K562 (cell line): ENCODE data around the gene EIF5. TPM values are rescaled to one million over a fixed set of nuclear protein-coding genes. Genes with fewer than 3 reads are reported as not detected.

Source experiments
- DPF2 ChIP-seq: fragments of 450-650 bp; IDR thresholded peaks from 2 replicates; pipeline ENCODE4 v1.6.1; 2016
- ELF2 ChIP-seq: fragments of 250-450 bp; sonication (Bioruptor Pico); IDR thresholded peaks from 2 replicates; pipeline ENCODE4 v1.5.0; 2021; ENCODE audit warnings: mild to moderate bottlenecking
- FOXM1 ChIP-seq, 2 experiments: fragments of 450-650 bp in 1 of 2; sonication (generic) in 1 of 2; formaldehyde crosslinking in 1 of 2; IDR thresholded peaks; 2 replicates each; pipeline versions ENCODE4 v1.6.1 to v1.9.0; 2017 to 2022; ENCODE audit warnings: low read depth in 2 of 2, mild to moderate bottlenecking in 2 of 2, missing genetic modification reagents in 1 of 2, moderate library complexity in 1 of 2
- MAFK ChIP-seq: IDR thresholded peaks from 2 replicates; pipeline ENCODE4 v1.6.1; 2011; ENCODE audit warnings: low read length, improper control_type of control experiment
- PBX2 ChIP-seq, 2 experiments: IDR thresholded peaks in 1 of 2; conservative IDR thresholded peaks in 1 of 2; 2 replicates each; pipeline ENCODE4 v1.6.1; 2016; ENCODE audit warnings: low read depth in 2 of 2, mild to moderate bottlenecking in 1 of 2, missing compliant biosample characterization in 1 of 2, missing genetic modification characterization in 1 of 2, moderate library complexity in 1 of 2
- RAD21 ChIP-seq, 2 experiments: fragments of 250-450 bp in 1 of 2; fragments of 450-650 bp in 1 of 2; sonication (Bioruptor Pico) in 1 of 2; formaldehyde crosslinking in 1 of 2; IDR thresholded peaks in 1 of 2; conservative IDR thresholded peaks in 1 of 2; 2 replicates each; pipeline versions ENCODE4 v1.4.0 to v1.8.0; 2020 to 2022; ENCODE audit warnings: mild to moderate bottlenecking in 2 of 2, moderate library complexity in 1 of 2
- RB1 ChIP-seq: fragments of 450-650 bp; IDR thresholded peaks from 2 replicates; pipeline ENCODE4 v1.6.1; 2017; ENCODE audit warnings: low read depth, mild to moderate bottlenecking
- SPI1 ChIP-seq: IDR thresholded peaks from 2 replicates; pipeline ENCODE4 v1.6.1; 2011; ENCODE audit warnings: low read depth, low read length, control low read depth, borderline replicate concordance
- SRSF3 ChIP-seq: fragments of 200-400 bp; formaldehyde crosslinking; IDR thresholded peaks from 2 replicates; pipeline ENCODE4 v1.6.1; 2016; ENCODE audit warnings: mild to moderate bottlenecking, low read length, moderate library complexity; ENCODE audit not compliant: insufficient read depth
- TRIM24 ChIP-seq, 2 experiments: fragments of 450-650 bp; IDR thresholded peaks; 2 replicates each; pipeline ENCODE4 v1.6.1; 2016
- ZBTB12 ChIP-seq: fragments of 250-450 bp; sonication (Bioruptor Pico); IDR thresholded peaks from 2 replicates; pipeline ENCODE4 v1.4.0; 2020
- ZNF174 ChIP-seq: fragments of 250-450 bp; sonication (Bioruptor Pico); IDR thresholded peaks from 2 replicates; pipeline ENCODE4 v1.4.0; 2020; ENCODE audit warnings: mild to moderate bottlenecking
- ZNF175 ChIP-seq: fragments of 200-800 bp; sonication (Bioruptor generic); IDR thresholded peaks from 2 replicates; pipeline ENCODE4 v1.6.1; 2016; ENCODE audit warnings: low read depth, mild to moderate bottlenecking, missing genetic modification characterization, missing compliant biosample characterization
- ZNF324 ChIP-seq: fragments of 250-450 bp; sonication (Bioruptor Pico); IDR thresholded peaks from 2 replicates; pipeline ENCODE4 v1.4.0; 2020; ENCODE audit warnings: mild to moderate bottlenecking
- ZSCAN32 ChIP-seq: fragments of 450-650 bp; formaldehyde crosslinking; IDR thresholded peaks from 2 replicates; pipeline ENCODE4 v1.4.0; 2020; ENCODE audit warnings: mild to moderate bottlenecking, moderate library complexity
- polyA plus RNA-seq, 8 experiments: library from polyadenylated mRNA; depleted of rRNA in 4 of 8; stranded (reverse) in 5 of 8; unstranded in 3 of 8; fragments of >200 nt; fragmentation: Nextera tagmentation in 2 of 8; fragmentation: Illumina TruSeq in 1 of 8; extraction: Ambion mirVana in 2 of 8; extraction: Trizol in 1 of 8; gene quantifications; 2 replicates each; pipeline versions ENCODE4 v1.2.1 to v1.2.3, GENCODE V29; 2011 to 2014; ENCODE audit warnings: inconsistent platforms in 1 of 8, missing spikeins in 1 of 8
- total RNA-seq, 7 experiments: library from RNA; depleted of rRNA in 6 of 7; stranded (reverse); fragments of >200 nt in 6 of 7; fragmentation: Illumina TruSeq in 2 of 7; extraction: Trizol in 2 of 7; gene quantifications; 2 replicates each; pipeline versions ENCODE4 v1.2.1 to v1.2.3, GENCODE V29; 2011 to 2021; ENCODE audit warnings: low replicate concordance in 1 of 7
- TF ChIP-seq, protein P1 (sequence below), 2 experiments: fragments of 450-650 bp; formaldehyde crosslinking in 1 of 2; IDR thresholded peaks; 2 replicates each; pipeline versions ENCODE4 v1.4.0 to v1.6.1; 2014 to 2020; ENCODE audit warnings: mild to moderate bottlenecking in 2 of 2, borderline replicate concordance in 1 of 2, low read depth in 1 of 2

Gene EIF5
- total and polyA plus RNA-seq, 9 of the 15 experiments (the other 6 are each of a cell fraction or from before 2014, with no cell fraction given): 92.7 to 442 (median 190) TPM

DNA sequence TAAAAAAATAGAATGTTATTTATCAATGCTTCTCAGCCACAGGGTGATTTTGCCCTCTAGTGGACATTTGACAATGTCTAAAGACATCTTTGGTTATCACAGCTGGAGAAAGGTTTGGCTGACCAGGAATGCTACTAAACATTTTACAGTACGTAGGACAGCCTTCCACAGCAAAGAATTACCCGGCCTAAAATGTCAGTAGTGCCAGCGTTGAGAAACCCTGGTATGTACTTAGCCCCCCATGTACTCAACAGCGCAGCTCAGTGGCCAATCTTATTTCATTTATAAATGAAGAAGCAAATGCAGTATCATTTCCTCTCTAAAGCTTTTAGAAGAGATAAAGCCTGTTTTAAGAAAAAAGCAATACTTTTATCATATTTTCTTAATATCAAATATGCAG, 57.0 kb downstream of the EIF5 start (continued):
- TF ChIP-seq ELF2 (CRISPR knock-in tag) (no peak), SRSF3 (no peak), ZBTB12 (CRISPR knock-in tag) (no peak), TRIM24 (IDR thresholded peaks at IDR 0.05) (no peak), FOXM1 (IDR thresholded peaks at IDR 0.05; ENCODE audit: low read depth) (no peak), FOXM1 (CRISPR knock-in tag; IDR thresholded peaks at IDR 0.05; ENCODE audit: low read depth) (no peak), RAD21 (CRISPR knock-in tag; conservative IDR thresholded peaks at IDR 0.05 in 1 of 2, IDR thresholded peaks at IDR 0.05 in 1 of 2) (peak; percentile 45 to 62; a peak in 3 of 4 replicates), ZNF324 (CRISPR knock-in tag) (no peak), PBX2 (CRISPR knock-in tag; IDR thresholded peaks at IDR 0.05; ENCODE audit: low read depth) (no peak), PBX2 (tag; conservative IDR thresholded peaks at IDR 0.05; ENCODE audit: low read depth) (no peak), SPI1 (no peak), ZSCAN32 (no peak), RB1 (no peak), ZNF175 (CRISPR knock-in tag) (no peak), DPF2 (no peak), ZNF174 (no peak), MAFK (no peak)
- TF ChIP-seq, protein P1, sequence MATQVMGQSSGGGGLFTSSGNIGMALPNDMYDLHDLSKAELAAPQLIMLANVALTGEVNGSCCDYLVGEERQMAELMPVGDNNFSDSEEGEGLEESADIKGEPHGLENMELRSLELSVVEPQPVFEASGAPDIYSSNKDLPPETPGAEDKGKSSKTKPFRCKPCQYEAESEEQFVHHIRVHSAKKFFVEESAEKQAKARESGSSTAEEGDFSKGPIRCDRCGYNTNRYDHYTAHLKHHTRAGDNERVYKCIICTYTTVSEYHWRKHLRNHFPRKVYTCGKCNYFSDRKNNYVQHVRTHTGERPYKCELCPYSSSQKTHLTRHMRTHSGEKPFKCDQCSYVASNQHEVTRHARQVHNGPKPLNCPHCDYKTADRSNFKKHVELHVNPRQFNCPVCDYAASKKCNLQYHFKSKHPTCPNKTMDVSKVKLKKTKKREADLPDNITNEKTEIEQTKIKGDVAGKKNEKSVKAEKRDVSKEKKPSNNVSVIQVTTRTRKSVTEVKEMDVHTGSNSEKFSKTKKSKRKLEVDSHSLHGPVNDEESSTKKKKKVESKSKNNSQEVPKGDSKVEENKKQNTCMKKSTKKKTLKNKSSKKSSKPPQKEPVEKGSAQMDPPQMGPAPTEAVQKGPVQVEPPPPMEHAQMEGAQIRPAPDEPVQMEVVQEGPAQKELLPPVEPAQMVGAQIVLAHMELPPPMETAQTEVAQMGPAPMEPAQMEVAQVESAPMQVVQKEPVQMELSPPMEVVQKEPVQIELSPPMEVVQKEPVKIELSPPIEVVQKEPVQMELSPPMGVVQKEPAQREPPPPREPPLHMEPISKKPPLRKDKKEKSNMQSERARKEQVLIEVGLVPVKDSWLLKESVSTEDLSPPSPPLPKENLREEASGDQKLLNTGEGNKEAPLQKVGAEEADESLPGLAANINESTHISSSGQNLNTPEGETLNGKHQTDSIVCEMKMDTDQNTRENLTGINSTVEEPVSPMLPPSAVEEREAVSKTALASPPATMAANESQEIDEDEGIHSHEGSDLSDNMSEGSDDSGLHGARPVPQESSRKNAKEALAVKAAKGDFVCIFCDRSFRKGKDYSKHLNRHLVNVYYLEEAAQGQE (IDR thresholded peaks at IDR 0.05; ENCODE audit: borderline replicate concordance): peak; percentile 31; the same call in 1 of the 2 replicates
- TF ChIP-seq, protein P1 (CRISPR knock-in tag; IDR thresholded peaks at IDR 0.05; ENCODE audit: low read depth): no peak
